Retinal pigment epithelial cell (primary cell): Measurements from ENCODE around the gene HLA-A.

Source experiments
- DNase-seq: peaks from one replicate; pipeline ENCODE4 v3.0.0-alpha.2; 2010; ENCODE audit warnings: low read depth
- H3K4me3 ChIP-seq: 2 replicates; pipeline ENCODE4 v1.5.1; 2011; ENCODE audit warnings: mild to moderate bottlenecking, low read length, control low read depth, moderate library complexity
- TF ChIP-seq, protein P1 (sequence below): conservative IDR thresholded peaks from 2 replicates; pipeline ENCODE4 v1.5.1; 2011; ENCODE audit warnings: low read depth, low read length, control low read depth, inconsistent platforms

The HLA-A gene

GRCh38 chr6:29945281-29945820 lies 3.0 kb downstream of the HLA-A start:
- H3K4me3 ChIP-seq: no peak overlapping the region
- TF ChIP-seq, protein P1, sequence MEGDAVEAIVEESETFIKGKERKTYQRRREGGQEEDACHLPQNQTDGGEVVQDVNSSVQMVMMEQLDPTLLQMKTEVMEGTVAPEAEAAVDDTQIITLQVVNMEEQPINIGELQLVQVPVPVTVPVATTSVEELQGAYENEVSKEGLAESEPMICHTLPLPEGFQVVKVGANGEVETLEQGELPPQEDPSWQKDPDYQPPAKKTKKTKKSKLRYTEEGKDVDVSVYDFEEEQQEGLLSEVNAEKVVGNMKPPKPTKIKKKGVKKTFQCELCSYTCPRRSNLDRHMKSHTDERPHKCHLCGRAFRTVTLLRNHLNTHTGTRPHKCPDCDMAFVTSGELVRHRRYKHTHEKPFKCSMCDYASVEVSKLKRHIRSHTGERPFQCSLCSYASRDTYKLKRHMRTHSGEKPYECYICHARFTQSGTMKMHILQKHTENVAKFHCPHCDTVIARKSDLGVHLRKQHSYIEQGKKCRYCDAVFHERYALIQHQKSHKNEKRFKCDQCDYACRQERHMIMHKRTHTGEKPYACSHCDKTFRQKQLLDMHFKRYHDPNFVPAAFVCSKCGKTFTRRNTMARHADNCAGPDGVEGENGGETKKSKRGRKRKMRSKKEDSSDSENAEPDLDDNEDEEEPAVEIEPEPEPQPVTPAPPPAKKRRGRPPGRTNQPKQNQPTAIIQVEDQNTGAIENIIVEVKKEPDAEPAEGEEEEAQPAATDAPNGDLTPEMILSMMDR: no peak
- no peak for DNase-seq

DNA sequence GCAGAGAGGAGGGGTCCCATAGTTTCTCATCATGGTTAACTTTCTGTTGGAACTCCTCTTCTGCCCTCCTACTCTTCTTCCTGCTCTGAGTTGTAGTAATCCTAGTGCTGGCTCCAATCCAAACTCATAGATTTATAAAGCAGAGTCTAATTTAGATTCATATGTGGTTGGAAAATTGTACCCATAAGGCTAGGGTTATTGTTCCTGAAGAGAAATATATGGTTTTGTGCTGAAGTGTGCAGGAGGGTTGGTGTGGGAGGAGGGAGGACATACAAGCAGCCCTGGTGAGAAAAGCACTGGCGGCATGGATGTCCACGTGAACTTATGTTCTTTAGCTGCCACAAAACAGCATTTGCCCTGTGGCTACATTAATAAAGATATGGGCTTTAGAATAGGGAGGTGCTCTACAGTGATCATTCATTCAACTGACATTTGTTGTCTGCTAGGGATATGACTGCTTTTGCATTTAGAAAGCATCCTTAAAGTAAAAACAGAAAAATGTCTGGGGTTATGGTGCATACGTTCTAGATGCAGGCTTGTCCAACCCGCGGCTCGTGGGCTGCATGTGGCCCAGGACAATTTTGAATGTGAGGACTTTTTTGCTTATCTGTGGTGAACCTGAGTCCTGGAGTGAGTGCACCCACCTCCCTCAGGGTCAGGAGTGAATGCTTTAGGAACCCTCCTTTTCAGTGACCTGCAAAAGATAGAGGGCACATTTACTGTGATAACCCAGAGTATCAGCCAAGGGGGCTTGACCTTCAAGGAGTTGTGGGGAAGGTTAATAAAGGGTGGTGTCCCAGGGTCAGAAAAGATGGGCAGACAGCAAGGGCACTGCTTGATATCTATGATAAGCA lies 4.1 kb downstream of the HLA-A start:
- no peak overlapping the region for H3K4me3 ChIP-seq
- TF ChIP-seq, protein P1: no peak
- DNase-seq: no peak

DNA sequence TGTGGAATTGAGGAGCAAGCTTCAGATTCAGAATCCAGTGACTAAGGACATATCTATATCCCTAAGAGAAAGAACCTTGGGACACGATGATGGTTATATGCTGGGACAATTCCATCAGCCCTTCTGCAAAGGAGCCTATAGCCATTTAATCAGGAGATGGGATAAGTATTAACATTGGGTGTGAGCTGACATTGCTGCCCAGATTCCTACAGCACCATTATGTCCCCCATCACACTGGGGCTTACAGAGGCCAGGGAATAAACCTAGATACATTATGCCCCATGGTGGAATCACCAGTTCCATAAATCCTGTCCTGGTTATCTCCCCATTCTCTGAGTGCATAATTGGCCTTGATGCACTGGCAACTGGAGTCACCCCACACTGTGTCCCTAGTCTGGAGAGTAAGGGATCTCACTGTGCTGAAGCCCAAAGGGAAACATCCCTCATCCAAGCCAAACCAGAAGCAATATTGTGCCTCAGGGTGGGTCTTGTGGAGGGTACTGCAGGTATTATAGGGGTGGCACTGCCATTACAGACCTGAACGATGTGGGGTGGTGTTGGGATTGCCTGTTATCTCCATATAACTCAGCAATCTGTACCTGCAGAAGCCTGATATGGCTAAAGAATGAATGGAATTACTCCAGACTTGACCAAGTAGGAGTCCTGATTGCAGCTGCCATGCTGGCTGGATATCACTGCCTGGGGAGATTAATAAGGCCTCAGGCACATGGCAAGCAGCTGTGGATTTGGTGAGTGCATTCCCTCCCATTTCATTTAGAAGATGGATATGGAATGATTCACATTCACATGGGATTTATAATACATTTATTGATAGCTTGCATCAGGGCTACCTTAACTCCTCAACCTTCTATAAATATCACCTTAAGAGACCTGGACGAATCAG lies 5.0 kb downstream of the HLA-A start:
- H3K4me3 ChIP-seq: no peak overlapping the region
- TF ChIP-seq, protein P1: no peak
- no peak for DNase-seq

DNA sequence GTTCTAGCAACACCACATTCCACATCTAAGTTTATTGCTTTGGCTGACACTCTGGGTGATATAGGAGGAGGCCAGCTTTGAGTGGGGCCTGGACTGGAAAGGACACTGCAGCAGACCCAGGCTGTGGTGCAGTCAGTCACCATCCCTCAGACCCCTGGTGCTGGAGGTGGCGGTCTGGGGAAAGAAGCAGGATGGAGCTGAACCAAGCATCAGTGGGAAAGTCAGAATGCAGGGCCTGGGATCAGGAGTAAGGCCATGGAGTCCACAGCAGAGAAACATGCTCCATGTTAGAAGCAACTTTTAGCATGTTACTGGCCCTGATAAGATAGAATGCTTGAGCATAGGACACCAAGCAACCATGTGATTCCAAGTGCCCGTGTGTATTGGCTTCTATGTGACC lies 5.9 kb downstream of the HLA-A start:
- H3K4me3 ChIP-seq: no peak overlapping the region
- no peak for DNase-seq
- TF ChIP-seq, protein P1: no peak

DNA sequence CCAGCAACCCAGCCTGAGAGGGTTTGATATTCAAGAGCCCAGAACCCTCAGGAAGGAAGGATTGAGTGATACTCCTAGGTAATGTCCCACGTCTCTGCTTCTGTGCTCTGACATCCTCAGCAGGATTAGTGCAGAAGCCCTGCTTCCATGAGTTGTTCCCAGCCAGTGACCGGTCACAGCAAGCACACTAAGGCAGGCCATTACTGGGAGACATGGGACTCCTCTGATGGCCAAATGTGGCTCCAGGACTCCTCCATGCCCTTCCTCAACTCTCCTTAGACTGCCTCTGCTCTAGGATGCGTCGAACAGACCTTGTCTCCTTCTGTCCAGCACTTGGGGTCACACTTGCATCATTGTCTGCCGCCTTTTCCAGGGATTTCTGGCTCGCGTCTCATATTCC lies 7.6 kb downstream of the HLA-A start:
- no peak for DNase-seq
- H3K4me3 ChIP-seq: no peak overlapping the region
- TF ChIP-seq, protein P1: no peak

DNA sequence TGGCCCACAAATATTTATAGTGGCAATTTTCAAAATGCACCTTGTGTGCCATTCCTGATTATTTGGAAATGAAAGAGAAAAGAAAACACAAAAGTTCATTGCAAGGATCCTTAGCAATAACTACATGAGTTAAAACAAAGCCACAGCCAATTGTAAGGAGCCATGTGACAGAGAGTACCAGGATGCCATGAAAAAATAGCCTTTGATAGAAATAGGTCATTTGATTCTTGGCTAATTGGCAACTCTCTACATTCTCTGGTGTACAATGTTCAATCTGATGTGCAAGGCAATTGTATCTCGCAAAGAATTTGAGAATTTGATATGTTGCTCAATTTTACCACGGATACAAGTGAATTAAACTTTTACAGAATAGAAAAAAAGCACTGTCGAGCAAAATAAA lies 9.6 kb downstream of the HLA-A start:
- DNase-seq: no peak
- no peak overlapping the region for H3K4me3 ChIP-seq
- TF ChIP-seq, protein P1: no peak
